HCT116 (cell line): Measurements from ENCODE around the gene SYT3. TPM values are rescaled to one million over a fixed set of nuclear protein-coding genes. Genes with fewer than 3 reads are reported as not detected.

Experiments used
- ATAC-seq: fragments of 200-7000 bp; cut with Tn5 transposase; 2 replicates; pipeline ENCODE4 v1.9.1; 2020; ENCODE audit warnings: mild to moderate bottlenecking, moderate library complexity
- BruUV-seq: library from RNA; stranded (reverse); fragments of 400-500 nt; replicated peaks from 2 replicates; lab custom pipeline; 2021; lab: Mats Ljungman, UMichigan
- CTCF ChIA-PET: fragments of 300-600 bp; sonication (Branson Sonifier 250); formaldehyde crosslinking; loops from one replicate; lab custom pipeline; 2021; ENCODE audit warnings: antibody characterized with exemption; lab: Charles Lee
- POLR2A ChIA-PET: fragments of 300-600, 350-600 bp; sonication (Branson Sonifier 250); formaldehyde crosslinking; loops from one replicate; lab custom pipeline; 2021; ENCODE audit warnings: antibody characterized with exemption; lab: Charles Lee
- RAD21 ChIA-PET, 2 experiments: fragments of 300-600 bp; sonication (Branson Sonifier 250); formaldehyde crosslinking; loops; one replicate each; lab custom pipeline; 2023; ENCODE audit warnings: low total read pairs in 2 of 2; ENCODE audit not compliant: uncharacterized antibody in 2 of 2, unreplicated experiment in 2 of 2, low non-redundant PET in 1 of 2; lab: Charles Lee
- DNase-seq: peaks from one replicate; pipeline ENCODE4 v3.0.0-alpha.2; 2010; ENCODE audit warnings: low read depth, low spot score
- H2AFZ ChIP-seq: fragments of 200-600 bp; shearing (Covaris generic), sonication (generic); 2 replicates; pipeline ENCODE4 v1.6.1; 2017; ENCODE audit warnings: low read depth, mixed run types, mixed read lengths, antibody characterized with exemption, low read length; ENCODE audit not compliant: poor library complexity, severe bottlenecking
- H3K27ac ChIP-seq: 2 replicates; pipeline ENCODE4 v1.5.1; 2012; ENCODE audit warnings: low read depth, low read length
- H3K27me3 ChIP-seq: fragments of 200-600 bp; sonication (generic); 2 replicates; pipeline ENCODE4 v1.6.1; 2016; ENCODE audit warnings: mixed run types, low read length, mixed read lengths; ENCODE audit not compliant: insufficient read depth
- H3K36me3 ChIP-seq, 2 experiments: fragments of 200-500 bp in 1 of 2; fragments of 200-600 bp in 1 of 2; sonication (Bioruptor generic) in 1 of 2; sonication (generic) in 1 of 2; 2 replicates each; pipeline versions ENCODE4 v1.5.1 to v1.6.1; 2014 to 2016; ENCODE audit warnings: low read length in 2 of 2, inconsistent platforms in 1 of 2, mixed read lengths in 1 of 2, mixed run types in 1 of 2; ENCODE audit not compliant: insufficient read depth in 2 of 2, control insufficient read depth in 1 of 2
- H3K4me1 ChIP-seq, 2 experiments: fragments of 200-600 bp in 1 of 2; sonication (generic) in 1 of 2; 2 replicates each; pipeline versions ENCODE4 v1.5.1 to v1.6.1; 2012 to 2017; ENCODE audit warnings: low read length in 2 of 2, inconsistent platforms in 1 of 2, mild to moderate bottlenecking in 1 of 2, mixed read lengths in 1 of 2, mixed run types in 1 of 2, moderate library complexity in 1 of 2; ENCODE audit not compliant: insufficient read depth in 2 of 2, control insufficient read depth in 1 of 2
- H3K4me2 ChIP-seq: fragments of 200-600 bp; sonication (generic); 2 replicates; pipeline ENCODE4 v1.6.1; 2017; ENCODE audit warnings: mixed run types, low read length, mixed read lengths
- H3K4me3 ChIP-seq, 2 experiments: fragments of 200-600 bp in 1 of 2; sonication (generic) in 1 of 2; replicated peaks in 1 of 2; 2 replicates each; pipeline ENCODE4 v1.5.1; 2011 to 2016; ENCODE audit warnings: low read length in 2 of 2, control low read depth in 1 of 2, low read depth in 1 of 2, mild to moderate bottlenecking in 1 of 2, mixed read lengths in 1 of 2, mixed run types in 1 of 2
- H3K79me2 ChIP-seq: fragments of 200-600 bp; sonication (generic); 2 replicates; pipeline ENCODE4 v1.6.1; 2017; ENCODE audit warnings: mild to moderate bottlenecking, mixed run types, low read length, moderate library complexity, mixed read lengths; ENCODE audit not compliant: insufficient read depth
- H3K9ac ChIP-seq: fragments of 200-600 bp; sonication (generic); 2 replicates; pipeline ENCODE4 v1.6.1; 2016; ENCODE audit warnings: low read length, mixed read lengths
- H3K9me2 ChIP-seq: fragments of 200-600 bp; sonication (generic), shearing (Covaris generic); 2 replicates; pipeline ENCODE4 v1.6.1; 2017; ENCODE audit warnings: mixed run types, mild to moderate bottlenecking, moderate library complexity; ENCODE audit not compliant: insufficient read depth
- H3K9me3 ChIP-seq, 2 experiments: fragments of 200-500 bp in 1 of 2; fragments of 200-600 bp in 1 of 2; sonication (Bioruptor generic) in 1 of 2; sonication (generic) in 1 of 2; 2 replicates each; pipeline ENCODE4 v1.6.1; 2014 to 2017; ENCODE audit warnings: low read length in 2 of 2, mixed read lengths in 2 of 2, inconsistent platforms in 1 of 2, low read depth in 1 of 2, mild to moderate bottlenecking in 1 of 2, mixed run types in 1 of 2, moderate library complexity in 1 of 2; ENCODE audit not compliant: control insufficient read depth in 1 of 2, insufficient read depth in 1 of 2
- H4K20me1 ChIP-seq: fragments of 200-600 bp; sonication (generic), shearing (Covaris generic); 2 replicates; pipeline ENCODE4 v1.6.1; 2017; ENCODE audit warnings: mixed run types, mild to moderate bottlenecking, moderate library complexity; ENCODE audit not compliant: insufficient read depth
- EGR1 ChIP-seq: IDR thresholded peaks from 2 replicates; pipeline ENCODE4 v1.6.1; 2012; ENCODE audit warnings: low read depth
- EZH2phosphoT487 ChIP-seq: fragments of 200-600 bp; IDR thresholded peaks from 2 replicates; pipeline ENCODE4 v1.6.1; 2018; ENCODE audit warnings: antibody characterized with exemption, borderline replicate concordance
- JUND ChIP-seq: IDR thresholded peaks from 2 replicates; pipeline ENCODE4 v1.6.1; 2012
- POLR2A ChIP-seq: IDR thresholded peaks from 2 replicates; pipeline ENCODE4 v1.7.0; 2011; ENCODE audit warnings: borderline replicate concordance; ENCODE audit not compliant: insufficient read depth, insufficient read length; ENCODE audit errors: extremely low read depth
- SIN3A ChIP-seq: IDR thresholded peaks from 2 replicates; pipeline ENCODE4 v1.6.1; 2012; ENCODE audit warnings: low read depth
- SRF ChIP-seq: IDR thresholded peaks from 2 replicates; pipeline ENCODE4 v1.6.1; 2012; ENCODE audit warnings: low read depth
- ZNF274 ChIP-seq: fragments of 200-500 bp; sonication (Bioruptor generic); IDR thresholded peaks from 2 replicates; pipeline ENCODE4 v1.6.1; 2014; ENCODE audit warnings: mild to moderate bottlenecking, low read depth, low read length, inconsistent platforms
- intact Hi-C: fragments of 100-400 bp; cut with micrococcal nuclease; formaldehyde crosslinking; loops from 2 replicates; pipeline ENCODE4 v1.10.0; 2022
- total RNA-seq: library from RNA; stranded (reverse); gene quantifications from one replicate; pipeline ENCODE4 v1.2.1, GENCODE V29; 2021; ENCODE audit not compliant: unreplicated experiment
- TF ChIP-seq, protein P1 (sequence below): IDR thresholded peaks from 2 replicates; pipeline ENCODE4 v1.6.1; 2012

The SYT3 gene
- total RNA-seq, 1 experiment from 2014 or later = 4.6 TPM

DNA sequence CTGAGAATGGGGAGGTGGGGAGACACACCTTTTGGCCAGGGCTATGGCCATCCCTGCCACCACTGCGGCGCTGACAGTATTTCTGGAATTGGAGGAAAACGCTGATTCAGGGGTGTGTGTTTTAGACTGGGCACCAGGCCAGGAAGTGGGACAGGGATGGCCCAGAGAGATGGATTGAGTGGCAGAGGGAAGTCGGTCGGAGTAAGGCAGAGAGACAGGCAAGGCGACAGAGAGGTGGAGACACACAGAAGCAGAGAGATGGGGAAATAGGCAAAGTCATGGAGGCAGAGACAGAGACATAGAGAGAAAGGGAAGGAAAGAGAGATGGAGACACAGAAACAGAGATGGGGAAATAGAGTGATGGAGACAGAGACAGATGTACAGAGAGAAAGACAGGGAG lies 5.4 kb upstream of the SYT3 start:
- H3K9me3 ChIP-seq = no peaks in the 10 kb centered on the region
- no peaks in the 10 kb centered on the region for H4K20me1 ChIP-seq
- peaks cover 12 to 26% of the 10 kb centered on the region in 2 experiments for H3K4me1 ChIP-seq
- ATAC-seq (no peak), DNase-seq (no peak)
- H3K79me2 ChIP-seq = no peaks in the 10 kb centered on the region
- H3K4me2 ChIP-seq = no peak overlapping the region
- H3K27me3 ChIP-seq = peaks cover 32% of the 10 kb centered on the region
- no TSS peak for BruUV-seq
- H3K9me2 ChIP-seq = no peaks in the 10 kb centered on the region
- intact Hi-C loops = no loop called here
- no peak overlapping the region for H3K9ac ChIP-seq
- ChIA-PET POLR2A (no interaction called here), RAD21 (no interaction called here), CTCF (no interaction called here)
- H2AFZ ChIP-seq = no peak overlapping the region
- H3K4me3 ChIP-seq = no peak overlapping the region
- H3K36me3 ChIP-seq = no peaks in the 10 kb centered on the region
- H3K27ac ChIP-seq = no peak overlapping the region
- TF ChIP-seq POLR2A (no peak), SRF (no peak), EZH2phosphoT487 (no peak)
- TF ChIP-seq, all 23 proteins: peak for 0

DNA sequence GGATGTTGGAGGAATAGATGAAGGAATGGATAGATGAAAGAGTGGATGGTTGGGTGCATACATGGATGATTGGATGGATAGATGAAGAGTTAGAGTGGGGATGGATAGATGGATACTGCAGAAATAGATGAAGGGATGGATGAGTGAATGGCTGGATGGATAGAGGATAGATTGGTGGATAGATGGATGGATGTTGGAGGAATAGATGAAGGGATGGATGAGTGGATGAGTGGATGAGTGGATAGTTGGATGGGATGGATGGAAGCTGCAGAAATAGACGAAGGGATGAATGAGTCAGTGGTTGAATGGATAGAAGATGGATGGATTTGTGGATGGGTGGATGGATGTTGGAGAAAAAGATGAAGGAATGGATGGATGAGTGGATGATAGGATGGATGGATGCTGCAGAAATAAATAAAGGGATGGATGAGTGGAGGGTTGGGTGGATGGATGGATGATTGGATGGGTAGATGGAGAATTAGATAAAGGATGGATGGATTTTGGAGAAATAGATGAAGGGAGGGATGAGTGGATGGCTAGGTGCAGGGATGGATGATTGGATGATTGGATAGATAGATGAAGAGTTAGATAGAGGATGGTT lies 4.7 kb upstream of the SYT3 start:
- peaks cover 32% of the 10 kb centered on the region for H3K27me3 ChIP-seq
- H3K4me3 ChIP-seq = no peak overlapping the region
- intact Hi-C loops = no loop called here
- H4K20me1 ChIP-seq = no peaks in the 10 kb centered on the region
- peaks cover 13 to 26% of the 10 kb centered on the region in 2 experiments for H3K4me1 ChIP-seq
- ChIA-PET CTCF (no interaction called here), RAD21 (no interaction called here), POLR2A (interaction anchor here (0.5 kb wide), 1 partner anchor 176 kb away, joined by 4 read pairs; no protein-coding TSS in a partner anchor)
- BruUV-seq = no TSS peak
- no peak overlapping the region for H3K27ac ChIP-seq
- no peaks in the 10 kb centered on the region for H3K9me2 ChIP-seq
- H3K9ac ChIP-seq = no peak overlapping the region
- no peaks in the 10 kb centered on the region for H3K36me3 ChIP-seq
- no peaks in the 10 kb centered on the region for H3K79me2 ChIP-seq
- H2AFZ ChIP-seq = no peak overlapping the region
- ATAC-seq = no peak
- H3K4me2 ChIP-seq = no peak overlapping the region
- no peak for DNase-seq
- H3K9me3 ChIP-seq = no peaks in the 10 kb centered on the region
- TF ChIP-seq EGR1 (no peak), SRF (no peak), SIN3A (no peak), ZNF274 (no peak), POLR2A (no peak), JUND (no peak)
- TF ChIP-seq, protein P1, sequence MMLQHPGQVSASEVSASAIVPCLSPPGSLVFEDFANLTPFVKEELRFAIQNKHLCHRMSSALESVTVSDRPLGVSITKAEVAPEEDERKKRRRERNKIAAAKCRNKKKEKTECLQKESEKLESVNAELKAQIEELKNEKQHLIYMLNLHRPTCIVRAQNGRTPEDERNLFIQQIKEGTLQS = no peak
